Measurements from ENCODE around the gene FAM177A1.
"Not testable (repeated sequence)": the region's sequence is repeated elsewhere in the genome, so short reads cannot be mapped to it uniquely, and the experiment has no call there.

FAM177A1 gene

GRCh38 chr14:35050652-35051051 lies 4.6 kb downstream of the FAM177A1 start:
- intact Hi-C loops (cut with DNase I): no loop called here

GRCh38 chr14:35051796-35052195 lies 5.7 kb downstream of the FAM177A1 start:
- DNase-seq: no peak
- intact Hi-C loops (cut with DNase I): no loop called here

More at GRCh38 chr14:35050652-35051051, 4.6 kb downstream of the FAM177A1 start:
- DNase-seq: no peak

GRCh38 chr14:35052637-35053036 lies 6.6 kb downstream of the FAM177A1 start:
- intact Hi-C loops (cut with DNase I): no loop called here
- DNase-seq: no peak

- intact Hi-C loops (cut with DNase I); DNase-seq: not testable (repeated sequence)
Measured at GRCh38 chr14:35061113-35061791, 15.2 kb downstream of the FAM177A1 start.

- DNase-seq; intact Hi-C loops (cut with DNase I): not testable (repeated sequence)
Measured at GRCh38 chr14:35065731-35066130, 19.7 kb downstream of the FAM177A1 start.

- intact Hi-C loops (cut with DNase I): no loop called here
- DNase-seq: no peak
Measured at GRCh38 chr14:35068238-35069012, 22.4 kb downstream of the FAM177A1 start.

- DNase-seq: no peak
- intact Hi-C loops (cut with DNase I): no loop called here
Measured at GRCh38 chr14:35072226-35072625, 26.2 kb downstream of the FAM177A1 start.

GRCh38 chr14:35073486-35073885 lies 27.4 kb downstream of the FAM177A1 start:
- intact Hi-C loops (cut with DNase I): no loop called here
- no peak for DNase-seq

GRCh38 chr14:35078082-35078481 lies 32.0 kb downstream of the FAM177A1 start:
- intact Hi-C loops (cut with DNase I): no loop called here

GRCh38 chr14:35079742-35080141 lies 33.7 kb downstream of the FAM177A1 start:
- DNase-seq: no peak
- intact Hi-C loops (cut with DNase I): no loop called here

More at GRCh38 chr14:35078082-35078481, 32.0 kb downstream of the FAM177A1 start:
- no peak for DNase-seq

- intact Hi-C loops (cut with DNase I): no loop called here
- DNase-seq: no peak
Measured at GRCh38 chr14:35083530-35084150, 37.6 kb downstream of the FAM177A1 start.

GRCh38 chr14:35085441-35085840 lies 39.4 kb downstream of the FAM177A1 start:
- DNase-seq: no peak
- intact Hi-C loops (cut with DNase I): no loop called here

- intact Hi-C loops (cut with DNase I): no loop called here
- no peak for DNase-seq
Measured at GRCh38 chr14:35088514-35088913, 42.4 kb downstream of the FAM177A1 start.

GRCh38 chr14:35094645-35095044 lies 48.6 kb downstream of the FAM177A1 start:
- DNase-seq; intact Hi-C loops (cut with DNase I): not testable (repeated sequence)

GRCh38 chr14:35107866-35108265 lies 61.8 kb downstream of the FAM177A1 start:
- no peak for DNase-seq
- intact Hi-C loops (cut with DNase I): no loop called here

- intact Hi-C loops (cut with DNase I): no loop called here
- no peak for DNase-seq
Measured at GRCh38 chr14:35112641-35113040, 66.6 kb downstream of the FAM177A1 start.

- no peak for DNase-seq
- intact Hi-C loops (cut with DNase I): no loop called here
Measured at GRCh38 chr14:35113308-35113950, 67.4 kb downstream of the FAM177A1 start.

- intact Hi-C loops (cut with DNase I): no loop called here
- DNase-seq: no peak
Measured at GRCh38 chr14:35114036-35114435, 68.0 kb downstream of the FAM177A1 start.

GRCh38 chr14:35116242-35116641 lies 70.2 kb downstream of the FAM177A1 start:
- intact Hi-C loops (cut with DNase I): no loop called here
- DNase-seq: no peak

GRCh38 chr14:35117112-35117511 lies 71.0 kb downstream of the FAM177A1 start:
- DNase-seq: no peak
- intact Hi-C loops (cut with DNase I): no loop called here

Data from head of caudate nucleus (tissue), 42 donors.